Measurements from ENCODE around the gene TNNC1. TPM values are rescaled to one million over a fixed set of nuclear protein-coding genes. Genes with fewer than 3 reads are reported as not detected.

Gene TNNC1
- total and polyA plus RNA-seq, 10 of the 15 experiments (the other 5 are each of a cell fraction or from before 2014, with no cell fraction given), result 0.13 to 1.3 (median 0.53) TPM; not detected in 2

GRCh38 chr3:52423173-52423572 lies 30.7 kb downstream of the TNNC1 start:
- H3K4me3 ChIP-seq, result no peak overlapping the region
- in situ Hi-C loops (cut with MboI) (no loop called here), intact Hi-C loops (cut with micrococcal nuclease; ENCODE audit: unreplicated experiment) (no loop called here)
- H3K9ac ChIP-seq (ENCODE audit: control insufficient read depth, insufficient read depth, low read length), result no peak overlapping the region
- TF ChIP-seq SRF (IDR thresholded peaks at IDR 0.05; ENCODE audit: low read depth in 2 of 2, low read length in 2 of 2) (no peak), NFIC (IDR thresholded peaks at IDR 0.05; ENCODE audit: low read depth, low read length) (no peak), IRF4 (IDR thresholded peaks at IDR 0.05; ENCODE audit: low read depth, low read length) (no peak), MAX (IDR thresholded peaks at IDR 0.05; ENCODE audit: low read depth, low read length) (no peak), MTA3 (IDR thresholded peaks at IDR 0.05; ENCODE audit: borderline replicate concordance, low read length) (no peak), E2F8 (IDR thresholded peaks at IDR 0.05; ENCODE audit: low read depth, partially characterized antibody) (no peak), ETV6 (conservative IDR thresholded peaks at IDR 0.05 in 1 of 2, IDR thresholded peaks at IDR 0.05 in 1 of 2; ENCODE audit: borderline replicate concordance in 1 of 2, low read depth in 1 of 2) (no peak), BACH1 (IDR thresholded peaks at IDR 0.05; ENCODE audit: borderline replicate concordance) (no peak), REST (IDR thresholded peaks at IDR 0.05; ENCODE audit: low read depth, low read length) (no peak), NFXL1 (IDR thresholded peaks at IDR 0.05; ENCODE audit: borderline replicate concordance) (no peak), POLR2AphosphoS5 (IDR thresholded peaks at IDR 0.05; ENCODE audit: low read length) (no peak), USF2 (IDR thresholded peaks at IDR 0.05; ENCODE audit: borderline replicate concordance, low read depth, low read length) (no peak), HDAC2 (IDR thresholded peaks at IDR 0.05) (no peak), WRNIP1 (IDR thresholded peaks at IDR 0.05; ENCODE audit: borderline replicate concordance, low read depth, low read length) (no peak), SKIL (IDR thresholded peaks at IDR 0.05; ENCODE audit: low read depth, poor library complexity, severe bottlenecking) (no peak)
- ChIA-PET SMC1A (ENCODE audit: uncharacterized antibody, unreplicated experiment) (interaction anchor here (1.0 kb wide), 1 partner anchor 11 kb away, joined by 4 read pairs; no protein-coding TSS in a partner anchor), POLR2A (interaction anchor here (0.6 kb wide), 1 partner anchor 140 kb away, joined by 4 read pairs; no protein-coding TSS in a partner anchor), RAD21 (ENCODE audit: unreplicated experiment) (no interaction called here), CTCF (interaction anchor here (1.5 kb wide), 1 partner anchor 25 kb away, joined by 5 read pairs; no protein-coding TSS in a partner anchor)
- no TSS peak for BruUV-seq (replicated peaks)
- H3K4me2 ChIP-seq (ENCODE audit: control insufficient read depth, insufficient read depth), result no peak overlapping the region
- H3K4me1 ChIP-seq (ENCODE audit: control insufficient read depth, insufficient read depth, low read length), result no peaks in the 10 kb centered on the region
- FAIRE-seq, result no peak
- WGBS (ENCODE audit: insufficient coverage, insufficient replicate concordance, low lambda C conversion rate, missing lambda C conversion rate), result 47% methylated on average over 5 of the region's 5 CpGs
- DNase-seq (ENCODE audit: low read depth, low spot score), result no peak
- no peak overlapping the region for H3K27ac ChIP-seq (ENCODE audit: control insufficient read depth, insufficient read depth)
- H3K79me2 ChIP-seq (ENCODE audit: control insufficient read depth, insufficient read depth, low read length), result no peaks in the 10 kb centered on the region
- H2AFZ ChIP-seq (ENCODE audit: control insufficient read depth, low read depth, low read length), result no peak overlapping the region
- no peaks in the 10 kb centered on the region for H3K36me3 ChIP-seq (ENCODE audit: control insufficient read depth in 2 of 2, insufficient read depth in 2 of 2, low read length in 1 of 2)
- no peaks in the 10 kb centered on the region for H3K9me3 ChIP-seq (replicated peaks; ENCODE audit: control insufficient read depth, insufficient read depth, low read length)
- H3K27me3 ChIP-seq (replicated peaks in 1 of 2; ENCODE audit: control insufficient read depth in 2 of 2, insufficient read depth in 2 of 2, low read length in 1 of 2), result no peaks in the 10 kb centered on the region; a peak in 1 of 4 replicates
- no peak for ATAC-seq
- no peaks in the 10 kb centered on the region for H4K20me1 ChIP-seq (ENCODE audit: control insufficient read depth, insufficient read depth)
